Measurements from ENCODE around the gene CYTH2. TPM values are rescaled to one million over a fixed set of nuclear protein-coding genes. Genes with fewer than 3 reads are reported as not detected.

Gene CYTH2
- total RNA-seq, 1 donor from 2014 or later = 75.2 TPM

DNA sequence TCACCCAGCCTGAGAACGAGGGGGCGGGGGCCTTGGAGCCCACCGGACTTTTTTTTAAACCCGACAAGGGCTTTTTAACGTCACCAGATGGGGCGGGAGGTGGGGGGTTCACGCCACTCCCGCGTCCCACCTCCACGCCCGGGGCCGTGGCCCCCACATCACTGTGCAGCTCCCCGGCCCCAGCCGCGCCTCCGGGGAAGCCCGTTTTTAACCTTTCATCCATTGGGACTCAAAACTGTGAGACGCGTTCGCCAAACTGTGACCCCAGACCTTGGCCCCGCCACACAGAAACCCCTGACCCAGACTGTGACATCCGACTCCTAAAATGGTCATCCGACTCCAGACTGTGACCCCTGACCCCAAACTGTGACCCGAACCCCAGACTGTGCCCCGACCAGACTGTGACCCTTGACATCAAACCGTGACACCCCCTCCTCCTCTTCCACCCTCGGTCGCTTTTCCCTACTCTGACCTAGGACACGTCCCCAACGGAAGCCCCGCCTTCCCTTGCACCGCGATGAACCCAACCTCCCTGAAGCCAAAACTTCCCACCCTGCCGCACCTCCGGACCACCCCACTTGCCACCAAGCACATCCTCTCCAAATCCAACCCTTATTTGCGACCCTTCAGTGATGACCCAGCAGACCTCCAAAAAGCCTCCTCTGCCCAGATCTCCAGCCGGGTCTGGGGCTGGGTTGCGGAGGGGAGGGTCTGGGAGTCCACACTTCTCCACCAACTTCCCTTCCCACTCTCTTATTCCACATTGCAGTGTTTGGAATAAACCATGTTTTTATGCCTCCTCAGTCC, 24.8 kb upstream of the CYTH2 start:
- H3K36me3 ChIP-seq = peaks cover 22% of the 10 kb centered on the region
- peaks cover 31% of the 10 kb centered on the region for H3K4me1 ChIP-seq
- intact Hi-C loops (cut with DNase I) = no loop called here
- TF ChIP-seq, protein P1, sequence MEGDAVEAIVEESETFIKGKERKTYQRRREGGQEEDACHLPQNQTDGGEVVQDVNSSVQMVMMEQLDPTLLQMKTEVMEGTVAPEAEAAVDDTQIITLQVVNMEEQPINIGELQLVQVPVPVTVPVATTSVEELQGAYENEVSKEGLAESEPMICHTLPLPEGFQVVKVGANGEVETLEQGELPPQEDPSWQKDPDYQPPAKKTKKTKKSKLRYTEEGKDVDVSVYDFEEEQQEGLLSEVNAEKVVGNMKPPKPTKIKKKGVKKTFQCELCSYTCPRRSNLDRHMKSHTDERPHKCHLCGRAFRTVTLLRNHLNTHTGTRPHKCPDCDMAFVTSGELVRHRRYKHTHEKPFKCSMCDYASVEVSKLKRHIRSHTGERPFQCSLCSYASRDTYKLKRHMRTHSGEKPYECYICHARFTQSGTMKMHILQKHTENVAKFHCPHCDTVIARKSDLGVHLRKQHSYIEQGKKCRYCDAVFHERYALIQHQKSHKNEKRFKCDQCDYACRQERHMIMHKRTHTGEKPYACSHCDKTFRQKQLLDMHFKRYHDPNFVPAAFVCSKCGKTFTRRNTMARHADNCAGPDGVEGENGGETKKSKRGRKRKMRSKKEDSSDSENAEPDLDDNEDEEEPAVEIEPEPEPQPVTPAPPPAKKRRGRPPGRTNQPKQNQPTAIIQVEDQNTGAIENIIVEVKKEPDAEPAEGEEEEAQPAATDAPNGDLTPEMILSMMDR (IDR thresholded peaks at IDR 0.05) = no peak
- H3K9me3 ChIP-seq = no peaks in the 10 kb centered on the region
- H3K27ac ChIP-seq = peak overlapping the region; percentile 93
- ATAC-seq (no peak), DNase-seq (no peak)
- peaks cover 30% of the 10 kb centered on the region for H3K27me3 ChIP-seq (ENCODE audit: low read depth)
- peak overlapping the region; percentile 99 for H3K4me3 ChIP-seq

DNA sequence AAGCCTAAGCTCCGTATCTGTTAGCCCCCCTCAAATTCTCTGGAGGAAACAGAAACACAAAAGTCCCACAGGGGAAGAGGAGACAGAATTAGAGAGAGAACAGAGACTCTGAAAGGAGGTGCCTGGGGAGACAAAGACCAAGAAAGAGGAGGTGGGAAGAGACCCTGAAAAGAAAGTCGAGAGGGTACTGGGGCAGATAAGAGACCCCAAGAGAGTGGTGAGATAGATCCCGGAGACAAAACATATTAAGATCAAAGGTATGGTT, 24.3 kb upstream of the CYTH2 start:
- TF ChIP-seq, protein P1 (IDR thresholded peaks at IDR 0.05) = no peak
- ATAC-seq = no peak
- H3K36me3 ChIP-seq = peaks cover 28% of the 10 kb centered on the region
- H3K9me3 ChIP-seq = no peaks in the 10 kb centered on the region
- H3K4me1 ChIP-seq = peaks cover 31% of the 10 kb centered on the region
- intact Hi-C loops (cut with DNase I) = no loop called here
- H3K27me3 ChIP-seq (ENCODE audit: low read depth) = peaks cover 28% of the 10 kb centered on the region
- H3K27ac ChIP-seq = peak overlapping the region; percentile 93
- peak overlapping the region; percentile 99 for H3K4me3 ChIP-seq
- no peak for DNase-seq

DNA sequence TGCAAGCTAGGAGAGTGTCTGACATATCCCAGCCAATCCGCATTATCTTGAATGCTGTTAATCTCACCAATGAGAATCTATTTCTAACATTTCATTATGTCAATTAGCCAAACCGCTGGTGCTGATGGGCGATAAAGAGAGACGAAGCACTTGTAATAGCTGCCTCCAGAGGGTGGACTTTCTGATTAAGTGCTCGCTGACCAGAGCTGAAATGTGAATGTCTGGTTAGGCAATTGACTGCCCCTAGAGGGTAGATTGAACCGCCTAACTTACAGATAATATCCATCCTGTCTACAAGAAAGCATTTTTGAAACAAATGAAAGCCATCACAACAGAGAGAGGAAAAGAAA, 23.9 kb upstream of the CYTH2 start:
- TF ChIP-seq, protein P1 (IDR thresholded peaks at IDR 0.05) = peak; percentile 46
- H3K4me3 ChIP-seq = peak overlapping the region; percentile 99
- peaks cover 31% of the 10 kb centered on the region for H3K4me1 ChIP-seq
- H3K27ac ChIP-seq = peak overlapping the region; percentile 93
- H3K9me3 ChIP-seq = no peaks in the 10 kb centered on the region
- intact Hi-C loops (cut with DNase I) = no loop called here
- DNase-seq = no peak
- peak; percentile 57 to 62 for ATAC-seq
- H3K36me3 ChIP-seq = peaks cover 31% of the 10 kb centered on the region
- H3K27me3 ChIP-seq (ENCODE audit: low read depth) = peaks cover 27% of the 10 kb centered on the region

DNA sequence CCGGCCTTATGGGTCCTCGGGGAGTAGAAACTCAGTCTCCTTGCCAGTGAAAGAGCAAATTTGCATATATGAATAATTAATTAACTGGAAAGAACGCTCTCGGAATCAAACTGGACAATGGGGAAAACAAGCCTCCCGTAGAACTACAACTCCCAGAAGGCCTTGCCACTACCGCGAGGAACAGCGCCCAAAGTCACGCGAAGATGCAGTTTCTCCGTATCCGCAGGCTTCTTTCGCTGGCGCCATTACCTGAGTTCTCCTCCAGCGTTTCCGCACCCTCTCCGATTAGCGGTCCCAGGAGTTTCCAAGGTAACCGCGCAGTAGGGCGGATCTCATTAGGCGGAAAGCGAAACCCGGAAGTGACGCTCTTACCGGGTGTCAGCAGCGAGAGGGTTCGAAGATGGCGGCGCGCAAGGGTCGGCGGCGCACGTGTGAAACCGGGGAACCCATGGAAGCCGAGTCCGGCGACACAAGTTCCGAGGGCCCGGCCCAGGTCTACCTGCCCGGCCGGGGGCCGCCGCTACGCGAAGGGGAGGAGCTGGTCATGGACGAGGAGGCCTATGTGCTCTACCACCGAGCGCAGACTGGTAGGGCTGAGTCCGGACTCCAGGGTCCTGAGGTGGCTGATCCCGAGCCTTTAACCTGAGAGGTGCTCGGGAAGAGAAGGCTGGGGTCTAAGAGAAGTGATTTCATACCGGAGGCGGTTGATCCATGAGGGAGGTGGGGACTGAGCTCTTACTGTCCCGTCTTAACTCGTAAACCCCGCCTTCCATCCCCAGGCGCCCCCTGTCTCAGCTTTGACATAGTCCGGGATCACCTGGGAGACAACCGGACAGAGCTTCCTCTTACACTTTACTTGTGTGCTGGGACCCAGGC, 23.3 kb upstream of the CYTH2 start, which contains the start of gene GRWD1:
Gene GRWD1, plus strand, starts transcription at position 378 of the 876 bp plus-strand sequence. Its CDS starts 23 bp downstream, at position 401.
- Histone ChIP-seq H3K4me3 (peak within 1 kb of the TSS; percentile 99), H3K27me3 (ENCODE audit: low read depth) (peaks cover 26% of the 10 kb centered on the region), H3K36me3 (peaks cover 38% of the 10 kb centered on the region), H3K27ac (peak within 1 kb of the TSS; percentile 93), H3K4me1 (peaks cover 31% of the 10 kb centered on the region), H3K9me3 (no peaks in the 10 kb centered on the region)
- intact Hi-C loops (cut with DNase I) = no loop called here
- peak; percentile 91 to 94 for ATAC-seq
- TF ChIP-seq, protein P1 (IDR thresholded peaks at IDR 0.05) = no peak
- DNase-seq = peak; percentile 94

DNA sequence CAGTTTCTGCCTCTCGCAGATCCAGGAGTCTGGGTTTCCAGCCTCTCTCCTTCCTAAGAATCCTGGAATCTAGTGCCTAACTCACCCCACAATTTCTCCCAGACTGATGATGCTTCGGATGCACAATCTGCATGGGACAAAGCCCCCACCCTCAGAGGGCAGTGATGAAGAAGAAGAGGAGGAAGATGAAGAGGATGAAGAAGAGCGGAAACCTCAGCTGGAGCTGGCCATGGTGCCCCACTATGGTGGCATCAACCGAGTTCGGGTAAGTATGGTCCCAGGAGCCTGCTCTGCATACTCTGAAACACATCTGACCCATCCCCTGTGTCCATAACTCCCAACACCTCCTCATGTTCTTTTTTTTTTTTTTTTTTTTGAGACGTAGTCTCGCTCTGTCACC, 22.6 kb upstream of the CYTH2 start:
- Histone ChIP-seq H3K4me1 (peaks cover 31% of the 10 kb centered on the region), H3K27me3 (ENCODE audit: low read depth) (peaks cover 19% of the 10 kb centered on the region), H3K27ac (peak overlapping the region; percentile 93), H3K9me3 (no peaks in the 10 kb centered on the region), H3K4me3 (peak overlapping the region; percentile 99), H3K36me3 (peaks cover 45% of the 10 kb centered on the region)
- ATAC-seq = no peak
- intact Hi-C loops (cut with DNase I) = no loop called here
- TF ChIP-seq, protein P1 (IDR thresholded peaks at IDR 0.05) = no peak
- DNase-seq = no peak
